ENCODE measurements around the gene POLR2H. TPM values are rescaled to one million over a fixed set of nuclear protein-coding genes. Genes with fewer than 3 reads are reported as not detected.

Gene POLR2H
- total and polyA plus RNA-seq, 2 experiments from 2014 or later: 96.2 to 112 TPM

- TF ChIP-seq CTCF (IDR thresholded peaks at IDR 0.05; ENCODE audit: low read depth, low read length): no peak
- Histone ChIP-seq H3K4me1 (ENCODE audit: low read depth) (no peaks in the 10 kb centered on the region), H3K27me3 (no peaks in the 10 kb centered on the region), H3K9me3 (ENCODE audit: low read depth) (no peaks in the 10 kb centered on the region), H3K4me3 (no peak overlapping the region), H3K27ac (peak overlapping the region; percentile 50), H3K36me3 (peaks cover 65% of the 10 kb centered on the region)
- peak in 1 of 2 donors; percentile 87 for DNase-seq (ENCODE audit: low read depth in 1 of 2, low spot score in 1 of 2)
These were observed 29.0 kb upstream of the POLR2H start for GRCh38 chr3:184332370-184333090.

- Histone ChIP-seq H3K9me3 (ENCODE audit: low read depth) (no peaks in the 10 kb centered on the region), H3K27me3 (no peaks in the 10 kb centered on the region), H3K4me3 (no peak overlapping the region), H3K36me3 (peaks cover 58% of the 10 kb centered on the region), H3K27ac (peak overlapping the region; percentile 12), H3K4me1 (ENCODE audit: low read depth) (no peaks in the 10 kb centered on the region)
- no peak for TF ChIP-seq CTCF (IDR thresholded peaks at IDR 0.05; ENCODE audit: low read depth, low read length)
- no peak for DNase-seq (ENCODE audit: low read depth in 1 of 2, low spot score in 1 of 2)
These were observed 28.3 kb upstream of the POLR2H start for GRCh38 chr3:184333190-184333589.

GRCh38 chr3:184333700-184334099 is 27.8 kb upstream of the POLR2H start:
- Histone ChIP-seq H3K4me1 (ENCODE audit: low read depth) (peaks cover under 1% of the 10 kb centered on the region), H3K27ac (peak overlapping the region; percentile 12), H3K36me3 (peaks cover 53% of the 10 kb centered on the region), H3K4me3 (no peak overlapping the region), H3K9me3 (ENCODE audit: low read depth) (no peaks in the 10 kb centered on the region), H3K27me3 (no peaks in the 10 kb centered on the region)
- DNase-seq (ENCODE audit: low read depth in 1 of 2, low spot score in 1 of 2): no peak
- no peak for TF ChIP-seq CTCF (IDR thresholded peaks at IDR 0.05; ENCODE audit: low read depth, low read length)

GRCh38 chr3:184334470-184335158 is 26.9 kb upstream of the POLR2H start:
- no peak for TF ChIP-seq CTCF (IDR thresholded peaks at IDR 0.05; ENCODE audit: low read depth, low read length)
- Histone ChIP-seq H3K36me3 (peaks cover 44% of the 10 kb centered on the region), H3K4me1 (ENCODE audit: low read depth) (peaks cover 5% of the 10 kb centered on the region), H3K4me3 (no peak overlapping the region), H3K27ac (peak overlapping the region; percentile 93), H3K27me3 (no peaks in the 10 kb centered on the region), H3K9me3 (ENCODE audit: low read depth) (no peaks in the 10 kb centered on the region)
- DNase-seq (ENCODE audit: low read depth in 1 of 2, low spot score in 1 of 2): no peak

- Histone ChIP-seq H3K4me1 (ENCODE audit: low read depth) (peaks cover 5% of the 10 kb centered on the region), H3K4me3 (peak overlapping the region; percentile 66), H3K27ac (peak overlapping the region; percentile 93), H3K9me3 (ENCODE audit: low read depth) (no peaks in the 10 kb centered on the region), H3K36me3 (peaks cover 37% of the 10 kb centered on the region), H3K27me3 (no peaks in the 10 kb centered on the region)
- no peak for DNase-seq (ENCODE audit: low read depth in 1 of 2, low spot score in 1 of 2)
- no peak for TF ChIP-seq CTCF (IDR thresholded peaks at IDR 0.05; ENCODE audit: low read depth, low read length)
These were observed 26.2 kb upstream of the POLR2H start for GRCh38 chr3:184335291-184335660.

Measured in cardiac muscle cell (in vitro differentiated cells and primary cell).